Smooth muscle cell of bladder (primary cell): Measurements from ENCODE around the gene CERS2. TPM values are rescaled to one million over a fixed set of nuclear protein-coding genes. Genes with fewer than 3 reads are reported as not detected.

Experiments used
- total RNA-seq: library from RNA; depleted of rRNA; stranded (reverse); fragments of >200 nt; gene quantifications from 2 replicates; pipeline ENCODE4 v1.2.3, GENCODE V29; 2014

CERS2 gene
- total RNA-seq, result 86.9 and 125 TPM in 2 replicates

GRCh38 chr1:150974580-150975478, at the start of gene CERS2:
Gene CERS2 (minus strand): TSS chr1:150974835. CDS start chr1:150969090, 5,745 bp downstream.

GRCh38 chr1:151008244-151009205, 33.9 kb upstream of the CERS2 start, which contains the start of gene PRUNE1:
Gene PRUNE1 (plus strand): TSS chr1:151008449. CDS start chr1:151008633, 184 bp downstream.

GRCh38 chr1:151006327-151007052, 31.9 kb upstream of the CERS2 start, which contains the start of gene MINDY1:
Gene MINDY1 (minus strand): TSS chr1:151006902. CDS start chr1:151002617, 4,285 bp downstream.

GRCh38 chr1:150981805-150982712, 7.4 kb upstream of the CERS2 start, which contains the start of gene ANXA9:
Gene ANXA9 (plus strand): TSS chr1:150982292. CDS start chr1:150983106, 814 bp downstream.

GRCh38 chr1:150926097-150926741, 48.4 kb downstream of the CERS2 start, which contains the start of gene SETDB1:
Gene SETDB1 (plus strand): TSS chr1:150926363. CDS start chr1:150927715, 1,352 bp downstream.

Other genes starting within 250 kb of the CERS2 start
- 3.2 and 7.0 TPM in 2 replicates for gene CTSS, start 209.1 kb downstream of the CERS2 start, total RNA-seq
- gene CTSK, start 166.6 kb downstream of the CERS2 start, total RNA-seq, result 89.3 and 116 TPM in 2 replicates
- gene ARNT, start 98.2 kb downstream of the CERS2 start, total RNA-seq, result 30.6 and 39.8 TPM in 2 replicates
- gene CTXND2, start 87.7 kb downstream of the CERS2 start, total RNA-seq, result not detected in 2 replicates
- 27.9 and 28.1 TPM in 2 replicates for gene SETDB1, start 48.5 kb downstream of the CERS2 start, total RNA-seq
- gene ANXA9, start 7.5 kb upstream of the CERS2 start, total RNA-seq, result 0.14 and 0.28 TPM in 2 replicates
- 6.4 and 6.6 TPM in 2 replicates for gene MINDY1, start 32.1 kb upstream of the CERS2 start, total RNA-seq
- gene PRUNE1, start 33.6 kb upstream of the CERS2 start, total RNA-seq, result 5.5 and 8.1 TPM in 2 replicates
- 0.14 and 0.18 TPM in 2 replicates for gene BNIPL, start 61.8 kb upstream of the CERS2 start, total RNA-seq
- 0.85 and 2.2 TPM in 2 replicates for gene C1orf56, start 72.9 kb upstream of the CERS2 start, total RNA-seq
- gene CDC42SE1, start 84.8 kb upstream of the CERS2 start, total RNA-seq, result 38.3 and 42.8 TPM in 2 replicates
- gene MLLT11, start 85.6 kb upstream of the CERS2 start, total RNA-seq, result 3.0 and 3.1 TPM in 2 replicates
- gene GABPB2, start 95.9 kb upstream of the CERS2 start, total RNA-seq, result 15.2 and 19.6 TPM in 2 replicates
- 0.43 and 1.0 TPM in 2 replicates for gene SEMA6C, start 171.8 kb upstream of the CERS2 start, total RNA-seq
- not detected in 2 replicates for gene TNFAIP8L2, start 181.8 kb upstream of the CERS2 start, total RNA-seq
- gene LYSMD1, start 191.1 kb upstream of the CERS2 start, total RNA-seq, result 6.5 and 7.2 TPM in 2 replicates
- 28.6 and 33.4 TPM in 2 replicates for gene SCNM1, start 191.3 kb upstream of the CERS2 start, total RNA-seq
- not detected in 2 replicates for gene TMOD4, start 201.1 kb upstream of the CERS2 start, total RNA-seq
- 37.0 and 40.6 TPM in 2 replicates for gene VPS72, start 215.4 kb upstream of the CERS2 start, total RNA-seq
- gene PIP5K1A, start 223.7 kb upstream of the CERS2 start, total RNA-seq, result 54.5 and 60.6 TPM in 2 replicates